Measurements from ENCODE around the gene CREG1.

CREG1 gene

GRCh38 chr1:167532964-167533824 lies 20.4 kb downstream of the CREG1 start:
- Histone ChIP-seq H2BK120ac (ENCODE audit: low read depth, low read length) (no peak overlapping the region), H3K36me3 (ENCODE audit: control insufficient read depth in 1 of 2, insufficient read depth in 2 of 2, low read depth in 1 of 2, low read length in 2 of 2) (no peaks in the 10 kb centered on the region), H3K4me3 (ENCODE audit: insufficient read depth in 1 of 2, low read depth in 1 of 2, low read length in 2 of 2) (no peak overlapping the region), H2BK15ac (ENCODE audit: low read depth, poor library complexity, severe bottlenecking) (no peak overlapping the region), H4K8ac (ENCODE audit: low read length) (no peak overlapping the region), H3K4me2 (ENCODE audit: low read length, poor library complexity, severe bottlenecking) (no peak overlapping the region), H3K79me1 (replicated peaks; ENCODE audit: low read length, poor library complexity, severe bottlenecking) (no peaks in the 10 kb centered on the region), H3K18ac (ENCODE audit: low read depth in 1 of 2, low read length in 2 of 2) (no peak overlapping the region), H3K14ac (ENCODE audit: low read length in 2 of 2) (no peak overlapping the region), H3K9me3 (ENCODE audit: control insufficient read depth, low read length) (no peaks in the 10 kb centered on the region), H3K27ac (ENCODE audit: low read length, poor library complexity, severe bottlenecking) (no peak overlapping the region), H2AK5ac (ENCODE audit: low read length, severe bottlenecking) (no peak overlapping the region), H2BK12ac (ENCODE audit: low read length in 2 of 2) (no peak overlapping the region), H3K27me3 (ENCODE audit: control insufficient read depth in 1 of 2, insufficient read depth in 1 of 2, low read length in 2 of 2) (peaks cover 3 to 22% of the 10 kb centered on the region in 2 experiments), H3K23ac (ENCODE audit: low read length in 2 of 2) (no peak overlapping the region), H3K9ac (ENCODE audit: low read length) (no peak overlapping the region), H3K4ac (ENCODE audit: low read depth in 1 of 2, low read length in 2 of 2) (no peak overlapping the region), H3K4me1 (ENCODE audit: control insufficient read depth, insufficient read depth, low read depth, low read length) (no peaks in the 10 kb centered on the region), H4K91ac (ENCODE audit: low read length) (no peak overlapping the region), H2BK5ac (ENCODE audit: low read depth, low read length, poor library complexity, severe bottlenecking) (no peak overlapping the region), H2AFZ (ENCODE audit: low read depth, low read length) (no peak overlapping the region)
- 80% methylated on average over 6 of the region's 6 CpGs for WGBS
- no peak for DNase-seq

GRCh38 chr1:167532375-167532774 lies 21.2 kb downstream of the CREG1 start:
- Histone ChIP-seq H3K79me1 (replicated peaks; ENCODE audit: low read length, poor library complexity, severe bottlenecking) (no peaks in the 10 kb centered on the region), H2BK15ac (ENCODE audit: low read depth, poor library complexity, severe bottlenecking) (no peak overlapping the region), H2AFZ (ENCODE audit: low read depth, low read length) (no peak overlapping the region), H2BK120ac (ENCODE audit: low read depth, low read length) (no peak overlapping the region), H3K14ac (ENCODE audit: low read length in 2 of 2) (no peak overlapping the region), H3K27ac (ENCODE audit: low read length, poor library complexity, severe bottlenecking) (no peak overlapping the region), H3K4me2 (ENCODE audit: low read length, poor library complexity, severe bottlenecking) (no peak overlapping the region), H2BK12ac (ENCODE audit: low read length in 2 of 2) (no peak overlapping the region), H3K4me1 (ENCODE audit: control insufficient read depth, insufficient read depth, low read depth, low read length) (no peaks in the 10 kb centered on the region), H3K9me3 (ENCODE audit: control insufficient read depth, low read length) (no peaks in the 10 kb centered on the region), H3K36me3 (ENCODE audit: control insufficient read depth in 1 of 2, insufficient read depth in 2 of 2, low read depth in 1 of 2, low read length in 2 of 2) (no peaks in the 10 kb centered on the region), H3K4me3 (ENCODE audit: insufficient read depth in 1 of 2, low read depth in 1 of 2, low read length in 2 of 2) (no peak overlapping the region), H3K4ac (ENCODE audit: low read depth in 1 of 2, low read length in 2 of 2) (no peak overlapping the region), H3K9ac (ENCODE audit: low read length) (no peak overlapping the region), H4K91ac (ENCODE audit: low read length) (no peak overlapping the region), H3K23ac (ENCODE audit: low read length in 2 of 2) (no peak overlapping the region), H3K27me3 (ENCODE audit: control insufficient read depth in 1 of 2, insufficient read depth in 1 of 2, low read length in 2 of 2) (peaks cover 4 to 22% of the 10 kb centered on the region in 2 experiments), H4K8ac (ENCODE audit: low read length) (no peak overlapping the region), H3K18ac (ENCODE audit: low read depth in 1 of 2, low read length in 2 of 2) (no peak overlapping the region), H2BK5ac (ENCODE audit: low read depth, low read length, poor library complexity, severe bottlenecking) (no peak overlapping the region), H2AK5ac (ENCODE audit: low read length, severe bottlenecking) (no peak overlapping the region)
- no peak for DNase-seq

DNA sequence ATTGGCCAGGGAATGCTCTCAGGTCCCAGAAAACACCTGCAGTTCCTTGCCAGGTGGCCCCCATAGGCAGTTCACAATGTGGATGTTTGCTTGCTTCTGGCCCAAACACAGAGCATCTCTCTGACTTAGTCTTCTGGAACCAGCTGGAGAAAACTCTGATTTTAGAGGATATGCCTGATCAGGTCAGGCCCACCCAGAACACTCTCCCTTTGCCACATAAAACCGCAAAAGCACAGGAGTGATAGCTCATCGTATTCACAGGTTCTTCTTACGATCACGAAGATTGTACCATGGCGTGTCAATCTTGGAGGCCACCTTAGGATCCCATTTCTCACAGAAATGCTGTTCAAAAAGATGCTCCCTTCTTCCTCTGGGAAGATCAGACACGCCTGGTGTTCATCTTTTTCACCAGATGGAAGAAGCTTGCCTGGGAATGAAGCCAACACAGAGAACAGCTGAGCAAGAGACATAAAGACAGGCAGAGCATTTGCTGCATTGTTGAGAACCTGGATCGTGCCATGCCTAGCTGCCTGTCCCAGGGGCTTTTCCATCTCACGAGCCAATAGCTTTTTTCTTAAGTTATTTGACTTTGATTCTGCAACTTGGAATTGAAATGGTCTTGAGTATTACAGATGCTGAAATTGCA lies 23.6 kb downstream of the CREG1 start:
- no peak overlapping the region for H3K4me2 ChIP-seq (ENCODE audit: low read length, poor library complexity, severe bottlenecking)
- H3K4ac ChIP-seq (ENCODE audit: low read depth in 1 of 2, low read length in 2 of 2): no peak overlapping the region
- no peaks in the 10 kb centered on the region for H3K79me1 ChIP-seq (replicated peaks; ENCODE audit: low read length, poor library complexity, severe bottlenecking)
- no peaks in the 10 kb centered on the region for H3K9me3 ChIP-seq (ENCODE audit: control insufficient read depth, low read length)
- H2AFZ ChIP-seq (ENCODE audit: low read depth, low read length): no peak overlapping the region
- H2BK15ac ChIP-seq (ENCODE audit: low read depth, poor library complexity, severe bottlenecking): no peak overlapping the region
- no peak overlapping the region for H3K27ac ChIP-seq (ENCODE audit: low read length, poor library complexity, severe bottlenecking)
- H2AK5ac ChIP-seq (ENCODE audit: low read length, severe bottlenecking): no peak overlapping the region
- no peak for DNase-seq
- H3K4me3 ChIP-seq (ENCODE audit: insufficient read depth in 1 of 2, low read depth in 1 of 2, low read length in 2 of 2): no peak overlapping the region
- H3K9ac ChIP-seq (ENCODE audit: low read length): no peak overlapping the region
- H3K23ac ChIP-seq (ENCODE audit: low read length in 2 of 2): no peak overlapping the region
- no peak overlapping the region for H4K91ac ChIP-seq (ENCODE audit: low read length)
- H3K14ac ChIP-seq (ENCODE audit: low read length in 2 of 2): no peak overlapping the region
- no peak overlapping the region for H3K18ac ChIP-seq (ENCODE audit: low read depth in 1 of 2, low read length in 2 of 2)
- peaks cover 18 to 41% of the 10 kb centered on the region in 2 experiments for H3K27me3 ChIP-seq (ENCODE audit: control insufficient read depth in 1 of 2, insufficient read depth in 1 of 2, low read length in 2 of 2)
- no peak overlapping the region for H2BK120ac ChIP-seq (ENCODE audit: low read depth, low read length)
- H2BK5ac ChIP-seq (ENCODE audit: low read depth, low read length, poor library complexity, severe bottlenecking): no peak overlapping the region
- 93% methylated on average over 8 of the region's 8 CpGs for WGBS
- H3K4me1 ChIP-seq (ENCODE audit: control insufficient read depth, insufficient read depth, low read depth, low read length): no peaks in the 10 kb centered on the region
- H2BK12ac ChIP-seq (ENCODE audit: low read length in 2 of 2): no peak overlapping the region
- H3K36me3 ChIP-seq (ENCODE audit: control insufficient read depth in 1 of 2, insufficient read depth in 2 of 2, low read depth in 1 of 2, low read length in 2 of 2): no peaks in the 10 kb centered on the region
- H4K8ac ChIP-seq (ENCODE audit: low read length): no peak overlapping the region

- H3K79me1 ChIP-seq (replicated peaks; ENCODE audit: low read length, poor library complexity, severe bottlenecking): no peaks in the 10 kb centered on the region
- H2AK5ac ChIP-seq (ENCODE audit: low read length, severe bottlenecking): no peak overlapping the region
- WGBS: 90% methylated on average over 2 of the region's 3 CpGs
- H3K4ac ChIP-seq (ENCODE audit: low read depth in 1 of 2, low read length in 2 of 2): no peak overlapping the region
- DNase-seq: no peak
- H3K4me1 ChIP-seq (ENCODE audit: control insufficient read depth, insufficient read depth, low read depth, low read length): no peaks in the 10 kb centered on the region
- H2BK12ac ChIP-seq (ENCODE audit: low read length in 2 of 2): no peak overlapping the region
- H3K9me3 ChIP-seq (ENCODE audit: control insufficient read depth, low read length): no peaks in the 10 kb centered on the region
- H2BK120ac ChIP-seq (ENCODE audit: low read depth, low read length): no peak overlapping the region
- no peak overlapping the region for H2BK5ac ChIP-seq (ENCODE audit: low read depth, low read length, poor library complexity, severe bottlenecking)
- no peak overlapping the region for H2AFZ ChIP-seq (ENCODE audit: low read depth, low read length)
- H3K9ac ChIP-seq (ENCODE audit: low read length): no peak overlapping the region
- no peak overlapping the region for H3K27ac ChIP-seq (ENCODE audit: low read length, poor library complexity, severe bottlenecking)
- no peak overlapping the region for H3K18ac ChIP-seq (ENCODE audit: low read depth in 1 of 2, low read length in 2 of 2)
- no peak overlapping the region for H3K23ac ChIP-seq (ENCODE audit: low read length in 2 of 2)
- no peak overlapping the region for H3K14ac ChIP-seq (ENCODE audit: low read length in 2 of 2)
- H4K91ac ChIP-seq (ENCODE audit: low read length): no peak overlapping the region
- no peak overlapping the region for H2BK15ac ChIP-seq (ENCODE audit: low read depth, poor library complexity, severe bottlenecking)
- H3K27me3 ChIP-seq (ENCODE audit: control insufficient read depth in 1 of 2, insufficient read depth in 1 of 2, low read length in 2 of 2): peaks cover 20 to 41% of the 10 kb centered on the region in 2 experiments
- no peaks in the 10 kb centered on the region for H3K36me3 ChIP-seq (ENCODE audit: control insufficient read depth in 1 of 2, insufficient read depth in 2 of 2, low read depth in 1 of 2, low read length in 2 of 2)
- H3K4me2 ChIP-seq (ENCODE audit: low read length, poor library complexity, severe bottlenecking): no peak overlapping the region
- H3K4me3 ChIP-seq (ENCODE audit: insufficient read depth in 1 of 2, low read depth in 1 of 2, low read length in 2 of 2): no peak overlapping the region
- no peak overlapping the region for H4K8ac ChIP-seq (ENCODE audit: low read length)
These were observed 25.4 kb downstream of the CREG1 start for GRCh38 chr1:167528057-167528728.

Measured in mesenchymal stem cell (in vitro differentiated cells and primary cell).